HepG2 (cell line): ENCODE results near the gene CEP68. TPM values are rescaled to one million over a fixed set of nuclear protein-coding genes. Genes with fewer than 3 reads are reported as not detected.

Source experiments
- KIAA2018 ChIP-seq: sonication (generic); formaldehyde crosslinking; IDR thresholded peaks from 2 replicates; pipeline ENCODE4 v1.5.0; 2020; ENCODE audit warnings: mild to moderate bottlenecking, missing genetic modification reagents, borderline replicate concordance
- KLF16 ChIP-seq, 2 experiments: sonication (generic) in 1 of 2; formaldehyde crosslinking in 1 of 2; IDR thresholded peaks; 2 replicates each; pipeline versions ENCODE4 v1.6.1 to v1.8.0; 2016 to 2023; ENCODE audit warnings: missing genetic modification reagents in 2 of 2, missing compliant biosample characterization in 1 of 2
- MAF1 ChIP-seq: sonication (generic); formaldehyde crosslinking; IDR thresholded peaks from 2 replicates; pipeline ENCODE4 v1.5.0; 2020; ENCODE audit warnings: missing genetic modification reagents, borderline replicate concordance
- MEIS1 ChIP-seq: sonication (generic); formaldehyde crosslinking; IDR thresholded peaks from 2 replicates; pipeline ENCODE4 v1.9.0; 2021; ENCODE audit warnings: mild to moderate bottlenecking, missing genetic modification reagents, moderate library complexity, borderline replicate concordance
- NFE2 ChIP-seq: sonication (generic); formaldehyde crosslinking; IDR thresholded peaks from 2 replicates; pipeline ENCODE4 v1.4.0; 2020; ENCODE audit warnings: missing genetic modification reagents
- POLR2G ChIP-seq: fragments of 200-400 bp; formaldehyde crosslinking; IDR thresholded peaks from 2 replicates; pipeline ENCODE4 v1.6.1; 2018; ENCODE audit warnings: mild to moderate bottlenecking, low read depth, low read length, moderate library complexity
- PPARG ChIP-seq: conservative IDR thresholded peaks from 2 replicates; pipeline ENCODE4 v1.6.1; 2016; ENCODE audit warnings: missing biosample characterization, missing genetic modification reagents
- RNF2 ChIP-seq: fragments of 450-650 bp; conservative IDR thresholded peaks from 2 replicates; pipeline ENCODE4 v1.6.1; 2016; ENCODE audit warnings: low read depth
- RXRA ChIP-seq: sonication (generic); formaldehyde crosslinking; IDR thresholded peaks from 2 replicates; pipeline ENCODE4 v1.5.1; 2020; ENCODE audit warnings: missing genetic modification reagents
- SMYD3 ChIP-seq: sonication (generic); formaldehyde crosslinking; IDR thresholded peaks from 2 replicates; pipeline ENCODE4 v1.8.1; 2023; ENCODE audit warnings: mild to moderate bottlenecking, missing genetic modification reagents
- XBP1 ChIP-seq: sonication (generic); formaldehyde crosslinking; IDR thresholded peaks from 2 replicates; pipeline ENCODE4 v1.5.0; 2020; ENCODE audit warnings: missing genetic modification reagents
- ZBTB46 ChIP-seq: sonication (generic); formaldehyde crosslinking; IDR thresholded peaks from 2 replicates; pipeline ENCODE4 v1.4.0; 2020; ENCODE audit warnings: mild to moderate bottlenecking, missing genetic modification reagents, borderline replicate concordance
- ZNF253 ChIP-seq: sonication (generic); formaldehyde crosslinking; IDR thresholded peaks from 2 replicates; pipeline ENCODE4 v1.8.0; 2022; ENCODE audit warnings: mild to moderate bottlenecking, missing genetic modification reagents, borderline replicate concordance
- ZNF569 ChIP-seq: sonication (generic); formaldehyde crosslinking; IDR thresholded peaks from 2 replicates; pipeline ENCODE4 v1.5.0; 2020; ENCODE audit warnings: mild to moderate bottlenecking, missing genetic modification reagents, moderate library complexity, borderline replicate concordance
- ZNF816 ChIP-seq: sonication (generic); formaldehyde crosslinking; IDR thresholded peaks from 2 replicates; pipeline ENCODE4 v1.8.0; 2022; ENCODE audit warnings: missing genetic modification reagents, mild to moderate bottlenecking, borderline replicate concordance
- ZNF839 ChIP-seq: sonication (generic); formaldehyde crosslinking; IDR thresholded peaks from 2 replicates; pipeline ENCODE4 v1.4.0; 2020; ENCODE audit warnings: missing genetic modification reagents, mild to moderate bottlenecking, borderline replicate concordance
- polyA plus RNA-seq, 8 experiments: library from polyadenylated mRNA; depleted of rRNA in 3 of 8; stranded (reverse) in 7 of 8; unstranded in 1 of 8; fragments of >200 nt; fragmentation: Illumina TruSeq in 4 of 8; extraction: Trizol in 4 of 8; gene quantifications; 2 replicates each; pipeline versions ENCODE4 v1.2.1 to v1.2.3, GENCODE V29; 2011 to 2016; ENCODE audit warnings: low read depth in 4 of 8, missing spikeins in 1 of 8, mixed read lengths in 1 of 8; ENCODE audit not compliant: insufficient read depth in 1 of 8
- total RNA-seq, 5 experiments: library from RNA; depleted of rRNA; stranded (reverse); fragments of >200 nt; fragmentation: Illumina TruSeq; extraction: Trizol; gene quantifications; 2 replicates each; pipeline ENCODE4 v1.2.3, GENCODE V29; 2016; ENCODE audit warnings: low read depth in 1 of 5
- TF ChIP-seq, protein P1 (sequence below): sonication (generic); formaldehyde crosslinking; conservative IDR thresholded peaks from 2 replicates; pipeline ENCODE4 v1.5.0; 2020; ENCODE audit warnings: missing genetic modification reagents

CEP68 gene
- total and polyA plus RNA-seq, 2 of the 13 experiments (the other 11 are each of a cell fraction or from before 2014, with no cell fraction given), result 5.7 to 9.3 TPM

GRCh38 chr2:65056215-65057053, at the start of gene CEP68 (continued):
- TF ChIP-seq RXRA (CRISPR knock-in tag) (no peak; the same call in 1 of the 2 replicates), RNF2 (peak; percentile 90), NFE2 (CRISPR knock-in tag) (no peak), ZNF569 (CRISPR knock-in tag) (no peak), XBP1 (CRISPR knock-in tag) (no peak), ZBTB46 (0 out of 2 replicates have a peak, but pooled peaks have one; percentile 42), ZNF253 (no peak), PPARG (CRISPR knock-in tag) (no peak; the same call in none of the 2 replicates), KIAA2018 (CRISPR knock-in tag) (no peak; the same call in 1 of the 2 replicates), SMYD3 (no peak), KLF16 (CRISPR knock-in tag; IDR thresholded peaks at IDR 0.05) (no peak), ZNF816 (CRISPR knock-in tag) (no peak; the same call in 1 of the 2 replicates), MAF1 (CRISPR knock-in tag) (0 out of 2 replicates have a peak, but pooled peaks have one; percentile 8), MEIS1 (CRISPR knock-in tag) (peak; percentile 26), POLR2G (peak; percentile 94), ZNF839 (CRISPR knock-in tag) (peak; percentile 66; the same call in 1 of the 2 replicates)
- TF ChIP-seq, protein P1, sequence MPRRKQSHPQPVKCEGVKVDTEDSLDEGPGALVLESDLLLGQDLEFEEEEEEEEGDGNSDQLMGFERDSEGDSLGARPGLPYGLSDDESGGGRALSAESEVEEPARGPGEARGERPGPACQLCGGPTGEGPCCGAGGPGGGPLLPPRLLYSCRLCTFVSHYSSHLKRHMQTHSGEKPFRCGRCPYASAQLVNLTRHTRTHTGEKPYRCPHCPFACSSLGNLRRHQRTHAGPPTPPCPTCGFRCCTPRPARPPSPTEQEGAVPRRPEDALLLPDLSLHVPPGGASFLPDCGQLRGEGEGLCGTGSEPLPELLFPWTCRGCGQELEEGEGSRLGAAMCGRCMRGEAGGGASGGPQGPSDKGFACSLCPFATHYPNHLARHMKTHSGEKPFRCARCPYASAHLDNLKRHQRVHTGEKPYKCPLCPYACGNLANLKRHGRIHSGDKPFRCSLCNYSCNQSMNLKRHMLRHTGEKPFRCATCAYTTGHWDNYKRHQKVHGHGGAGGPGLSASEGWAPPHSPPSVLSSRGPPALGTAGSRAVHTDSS (CRISPR knock-in tag), result no peak
